Activated T-helper 9 cell treated with anti-CD3 and anti-CD28 coated beads, Interleukin-2, amount 50 U/mL, for 16 hours (primary cell): Measurements from ENCODE around the gene CSNK2B.
"Not testable (repeated sequence)": the region's sequence is repeated elsewhere in the genome, so short reads cannot be mapped to it uniquely, and the experiment has no call there.

Experiments used
- DNase-seq: peaks from one replicate; pipeline ENCODE4 v3.0.0-alpha.2; 2020; ENCODE audit warnings: low read depth

The CSNK2B gene

DNA sequence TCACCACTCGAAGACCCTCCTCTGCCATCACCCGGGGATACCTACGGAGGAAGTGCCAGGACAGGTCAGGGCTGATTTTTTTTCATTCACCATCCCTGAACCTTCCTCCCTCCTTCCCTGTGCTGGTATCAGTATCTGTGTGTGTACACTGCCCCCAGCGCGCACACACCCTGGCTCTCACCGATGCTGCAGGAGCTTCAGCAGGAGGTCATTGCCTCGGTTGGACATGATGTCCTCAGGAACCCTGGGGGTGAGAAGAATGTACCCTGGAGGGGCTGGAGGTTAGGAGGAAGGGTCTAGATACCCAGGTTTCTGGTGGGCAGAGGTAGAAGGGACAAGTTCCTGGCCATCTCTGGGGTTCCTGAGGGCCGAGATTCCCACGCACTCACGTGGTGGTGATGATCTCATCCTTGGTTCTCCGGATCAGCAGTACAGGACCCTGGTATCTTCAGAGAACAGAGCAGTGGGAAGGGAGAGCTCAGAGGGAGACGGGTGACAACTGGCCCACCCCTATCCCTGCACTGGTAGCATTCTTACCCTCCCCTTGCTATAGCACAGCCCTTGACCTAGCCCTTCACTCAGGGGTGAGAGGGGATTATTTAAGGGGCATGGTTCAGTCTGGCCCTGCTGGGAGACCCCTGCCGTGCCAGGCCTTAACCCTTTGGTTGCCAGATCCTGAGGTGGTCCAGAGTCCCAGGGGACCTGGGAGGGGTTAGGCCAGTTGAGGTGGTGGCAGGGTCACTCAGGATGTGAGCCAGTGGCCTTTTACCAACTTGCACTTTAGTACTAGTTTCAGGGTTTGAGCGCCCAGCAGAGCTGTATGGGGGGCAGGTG is 22.2 kb downstream of the CSNK2B start:
- DNase-seq, result no peak

DNA sequence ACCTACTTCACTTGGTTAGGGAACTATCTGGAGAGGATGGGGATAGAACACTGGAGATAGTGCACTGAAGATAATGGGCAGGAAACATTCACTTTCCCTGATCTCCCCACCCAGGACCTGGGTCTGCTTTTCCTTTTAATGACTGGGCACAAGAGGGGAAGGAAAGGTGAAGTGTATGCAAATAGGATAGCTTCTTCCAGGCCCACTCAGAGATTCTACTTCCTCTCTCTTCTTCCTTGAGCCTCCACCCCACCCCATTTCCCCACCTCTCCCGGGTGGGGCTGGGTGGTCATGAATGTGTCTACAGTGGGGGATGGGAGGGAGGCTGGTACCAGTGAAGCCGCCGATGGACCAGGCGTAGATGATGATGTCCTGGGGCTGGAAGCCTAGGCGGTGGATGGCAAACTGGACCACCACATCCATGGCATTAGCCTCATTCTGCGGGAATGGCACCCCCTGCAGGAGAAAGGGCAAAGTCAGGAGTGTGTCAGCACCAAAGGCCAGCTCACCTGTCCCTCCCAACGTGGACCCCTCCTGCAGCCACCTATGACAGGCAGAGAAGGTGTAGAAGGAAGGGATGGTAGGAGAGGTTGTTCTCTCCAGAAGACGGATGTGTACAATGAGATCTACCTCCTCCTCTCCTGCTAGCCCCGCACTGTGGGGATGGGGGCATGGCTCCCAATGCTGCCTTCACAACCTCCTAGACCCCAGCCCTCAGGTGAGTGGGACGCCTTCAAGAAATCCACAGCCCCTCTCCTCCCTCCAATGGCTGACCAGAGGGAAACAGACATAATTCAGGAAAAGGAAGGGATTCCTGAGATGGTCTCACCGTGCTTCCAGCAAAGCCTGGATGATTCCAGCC is 23.6 kb downstream of the CSNK2B start:
- DNase-seq, result no peak

DNA sequence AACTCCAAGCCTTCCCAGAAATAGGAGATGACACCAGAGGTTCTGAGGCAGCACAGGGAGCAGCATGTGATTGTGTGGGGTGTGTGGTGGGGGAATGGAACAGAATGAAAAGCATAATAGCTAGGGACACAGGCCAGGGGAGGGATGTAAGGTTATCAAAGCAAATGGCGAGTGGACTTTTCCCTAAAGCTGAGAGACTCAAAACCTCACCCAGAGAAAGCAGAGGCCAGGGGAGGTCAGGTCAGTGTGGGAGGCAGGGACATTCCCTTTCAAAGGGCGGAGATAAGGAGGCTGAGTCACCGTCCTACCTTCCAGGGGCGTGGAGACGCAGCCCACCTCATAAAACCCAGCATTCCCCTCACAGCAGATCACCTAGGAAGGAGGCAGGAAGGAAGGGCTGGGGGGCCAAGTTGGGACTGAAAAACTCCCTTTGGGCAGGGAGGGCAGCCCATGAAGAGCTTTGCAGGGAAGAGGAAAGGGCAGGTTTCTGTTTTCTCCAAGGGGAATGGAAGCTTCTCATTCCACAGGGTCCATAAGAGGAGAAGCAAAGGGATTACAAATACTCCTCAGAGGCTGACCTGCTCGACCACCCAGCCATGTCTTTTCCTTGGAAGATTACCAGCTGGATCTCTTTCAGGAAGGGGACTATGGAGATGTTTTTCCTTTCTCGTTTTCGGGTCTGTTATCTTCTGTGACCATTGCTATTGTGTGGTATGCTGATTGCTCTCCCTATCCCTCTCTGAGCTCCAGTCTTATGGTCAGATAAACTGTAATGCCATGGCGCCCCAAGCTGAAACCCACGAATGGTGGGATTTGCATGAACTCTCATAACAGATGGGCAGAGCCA is 24.6 kb downstream of the CSNK2B start:
- DNase-seq, result no peak

DNA sequence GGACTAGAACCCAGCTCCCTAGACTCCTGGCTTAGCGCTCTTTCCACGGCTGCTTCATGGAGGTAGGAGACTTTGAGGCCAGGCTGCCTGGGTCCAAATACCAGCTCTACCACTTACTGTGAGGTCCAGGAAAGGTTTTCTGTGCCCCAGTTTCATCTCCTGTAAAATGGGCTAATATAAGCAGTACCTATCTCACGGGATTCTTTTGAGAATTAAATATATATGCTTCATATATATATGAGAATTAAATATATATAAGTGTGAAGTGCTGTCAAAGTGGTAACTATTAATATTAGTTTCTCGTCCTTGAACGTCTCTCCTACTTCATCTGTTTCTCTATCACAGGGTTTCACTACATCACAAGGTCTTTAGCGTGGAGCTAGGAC is 25.2 kb downstream of the CSNK2B start:
- no peak for DNase-seq

DNA sequence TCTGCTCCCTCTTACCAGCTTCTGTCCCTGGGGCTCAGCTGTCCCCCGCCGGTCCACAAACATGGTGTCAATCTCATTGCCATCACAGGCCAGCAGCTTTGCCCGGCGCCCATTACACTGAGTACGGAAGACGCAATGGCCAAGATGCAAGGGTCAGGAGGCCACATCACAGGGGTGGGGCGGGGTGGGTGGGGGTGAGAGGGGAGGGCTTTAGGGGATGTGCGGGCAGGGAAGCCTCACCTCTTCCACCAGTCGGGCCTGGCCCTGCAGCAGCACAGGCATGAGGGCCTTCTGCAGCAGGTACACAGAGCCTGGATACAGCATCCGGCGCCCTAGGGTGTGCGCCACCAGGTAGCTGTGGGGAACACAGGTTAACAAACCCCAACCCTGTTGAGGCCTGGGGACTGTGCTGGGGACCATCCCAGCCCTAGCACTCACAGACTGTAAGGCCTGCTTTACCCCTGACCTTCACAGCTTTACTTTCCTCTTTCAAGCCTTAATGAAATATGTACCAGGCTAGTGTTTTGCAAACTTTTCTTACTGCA is 25.8 kb downstream of the CSNK2B start:
- DNase-seq, result no peak

DNA sequence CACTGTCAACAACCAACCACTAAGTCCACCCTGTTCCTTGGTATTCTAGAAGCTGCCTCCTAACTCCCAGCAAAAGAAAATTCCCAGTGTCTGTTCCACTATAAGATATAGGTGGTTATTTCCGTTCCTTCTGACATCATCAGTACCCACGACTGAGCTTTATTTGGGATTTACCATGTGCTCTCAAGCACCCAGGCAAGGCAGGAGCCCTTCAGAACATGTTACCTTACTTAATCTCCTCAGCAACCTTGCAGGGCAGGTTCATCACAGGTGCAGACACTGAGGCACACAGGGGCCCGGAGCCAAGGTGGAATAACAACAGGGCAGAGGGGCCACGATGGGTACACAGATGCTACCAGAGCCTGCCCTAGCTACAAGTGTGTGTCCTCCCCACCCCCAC is 26.5 kb downstream of the CSNK2B start:
- DNase-seq, result no peak

DNA sequence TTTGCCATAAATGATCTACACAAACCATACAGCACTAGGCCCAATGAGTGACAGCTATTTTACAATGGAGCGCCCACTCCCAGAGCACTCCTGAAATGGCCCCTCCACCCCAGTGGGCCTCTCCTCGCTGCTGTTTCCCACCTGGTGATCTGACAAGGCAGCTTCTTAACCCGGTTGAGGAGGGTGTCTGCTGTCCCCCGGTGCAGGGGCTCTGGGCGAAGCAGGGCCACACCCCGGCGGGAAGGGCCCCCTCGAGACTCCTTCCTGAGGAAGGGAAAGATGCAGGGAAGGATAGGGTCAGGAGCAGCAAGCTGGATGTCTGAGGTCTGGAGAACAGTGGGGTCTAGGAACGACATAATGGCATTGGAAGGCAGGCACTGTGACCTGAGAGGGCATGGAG is 27.0 kb downstream of the CSNK2B start:
- no peak for DNase-seq

DNA sequence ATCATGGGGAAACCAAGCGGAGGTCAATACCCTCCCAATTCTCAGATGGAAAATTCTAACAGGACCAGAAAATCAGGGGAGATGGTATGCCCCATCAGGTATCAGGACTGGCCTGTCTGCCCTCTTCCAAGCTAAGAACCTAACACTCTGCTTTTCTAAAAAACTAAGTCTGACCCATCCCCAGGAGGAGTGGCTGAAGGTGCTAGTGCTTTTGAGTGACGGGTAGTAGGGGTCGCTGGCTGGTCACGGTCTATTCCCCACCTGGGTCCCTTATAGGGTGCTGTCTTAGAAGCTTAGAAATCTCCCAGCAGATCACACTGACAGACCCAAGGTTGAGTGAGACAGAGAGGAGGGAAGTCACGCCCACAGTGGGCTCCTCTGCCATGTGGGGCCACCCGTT is 27.7 kb downstream of the CSNK2B start:
- DNase-seq, result no peak

DNA sequence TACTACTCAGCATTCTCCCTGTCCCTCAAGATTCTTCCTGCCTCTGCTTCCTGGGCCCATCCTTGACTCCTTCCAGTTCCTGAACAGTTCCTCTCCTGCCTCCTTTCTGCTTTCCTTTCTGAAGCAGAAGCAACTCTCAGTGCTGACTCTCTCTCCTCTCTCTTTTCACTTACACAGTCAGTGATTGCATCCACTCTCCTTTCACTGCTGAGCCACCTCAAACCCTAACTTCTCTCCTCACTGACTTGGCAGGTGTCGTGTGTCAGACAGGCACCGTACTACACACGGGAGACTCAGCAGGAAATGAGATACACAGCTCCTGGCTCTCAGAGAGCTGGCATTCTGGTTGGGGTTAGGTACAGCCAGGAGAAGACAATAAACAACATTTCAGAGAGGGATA is 31.7 kb downstream of the CSNK2B start:
- no peak for DNase-seq

DNA sequence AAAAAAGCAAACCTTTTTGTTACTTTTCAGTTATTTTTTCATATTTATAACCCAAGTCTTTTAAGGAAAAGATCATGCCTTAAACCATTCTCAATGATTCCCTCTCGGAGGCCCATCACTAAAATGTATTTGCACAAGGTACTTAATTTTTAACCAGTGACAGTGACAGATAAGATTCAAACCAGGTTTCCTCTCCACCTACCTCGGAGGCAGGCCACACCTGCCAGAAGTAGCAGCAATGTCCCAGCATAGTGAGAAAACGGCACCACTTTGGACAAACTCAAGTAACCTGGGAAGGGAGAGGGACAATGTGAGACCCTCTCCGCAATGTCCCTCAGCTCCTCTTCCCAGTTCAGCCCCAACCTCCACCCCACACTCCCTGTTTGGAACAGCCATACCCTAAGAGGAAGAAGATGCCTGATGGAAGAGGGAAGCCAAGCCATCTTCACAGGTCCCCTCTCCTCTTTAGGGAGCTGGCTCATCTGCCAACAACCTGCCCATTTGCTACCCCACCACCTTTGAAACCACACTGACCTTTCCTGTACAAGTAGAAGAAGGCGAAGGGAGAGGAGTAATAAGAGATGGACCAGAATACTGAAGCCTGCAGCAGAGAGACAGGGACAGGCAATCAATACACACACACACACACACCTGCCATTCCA is 35.0 kb downstream of the CSNK2B start:
- no peak for DNase-seq

DNA sequence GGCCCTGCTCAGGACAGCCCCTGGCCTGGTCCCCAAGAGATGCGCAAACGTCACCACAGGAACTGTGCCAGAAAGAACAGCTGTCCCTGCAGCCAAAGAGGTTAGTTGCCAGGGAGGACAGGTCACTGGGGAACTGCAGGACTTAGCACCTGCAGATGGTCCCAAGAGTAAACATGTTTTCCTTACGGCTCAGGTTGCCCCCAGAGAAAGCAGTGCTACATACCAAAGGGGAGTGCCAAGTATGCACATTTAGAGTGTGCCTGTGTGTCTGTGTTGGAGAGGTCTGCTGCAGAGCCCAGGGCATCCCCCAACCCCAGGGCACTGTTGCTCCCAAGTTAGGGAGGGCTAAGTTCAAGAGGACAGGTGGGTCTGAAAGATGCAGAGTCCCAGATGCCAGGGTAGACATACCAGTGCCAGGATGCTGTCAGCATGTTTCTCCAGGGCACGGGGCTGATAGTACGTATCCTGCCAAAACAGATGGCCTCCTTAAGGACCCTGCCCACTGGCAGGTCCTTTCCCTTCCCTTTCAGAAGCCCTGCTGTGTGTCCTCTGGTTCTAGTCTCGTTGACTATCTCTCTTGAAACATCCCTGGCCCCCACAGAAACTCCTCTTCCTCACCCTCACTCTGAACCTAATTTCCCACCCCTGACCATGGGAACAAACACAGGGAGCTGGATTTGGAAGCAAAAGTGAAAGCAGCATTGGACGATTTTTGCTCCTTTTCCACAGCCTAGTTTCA is 36.0 kb downstream of the CSNK2B start:
- no peak for DNase-seq

DNA sequence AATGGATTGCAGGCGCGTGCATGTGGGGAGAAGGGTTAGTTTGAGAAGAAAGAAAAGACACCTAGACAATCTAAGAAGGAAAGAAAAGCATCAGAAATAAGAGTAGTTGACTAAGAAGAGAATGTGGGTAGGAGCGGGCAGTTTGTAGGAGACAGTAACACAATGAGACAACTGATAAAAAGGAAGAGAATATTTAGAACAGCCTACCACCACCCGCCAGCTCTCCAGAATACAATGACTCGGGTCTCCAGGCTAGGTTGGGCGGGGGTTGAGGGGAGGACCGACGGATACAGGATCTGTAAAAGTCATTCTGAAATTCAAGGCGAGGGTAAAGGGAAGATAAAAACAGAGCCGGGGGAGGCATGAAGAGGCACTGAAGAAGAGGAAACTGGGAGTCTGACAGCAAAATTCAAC is 36.5 kb downstream of the CSNK2B start:
- no peak for DNase-seq

DNA sequence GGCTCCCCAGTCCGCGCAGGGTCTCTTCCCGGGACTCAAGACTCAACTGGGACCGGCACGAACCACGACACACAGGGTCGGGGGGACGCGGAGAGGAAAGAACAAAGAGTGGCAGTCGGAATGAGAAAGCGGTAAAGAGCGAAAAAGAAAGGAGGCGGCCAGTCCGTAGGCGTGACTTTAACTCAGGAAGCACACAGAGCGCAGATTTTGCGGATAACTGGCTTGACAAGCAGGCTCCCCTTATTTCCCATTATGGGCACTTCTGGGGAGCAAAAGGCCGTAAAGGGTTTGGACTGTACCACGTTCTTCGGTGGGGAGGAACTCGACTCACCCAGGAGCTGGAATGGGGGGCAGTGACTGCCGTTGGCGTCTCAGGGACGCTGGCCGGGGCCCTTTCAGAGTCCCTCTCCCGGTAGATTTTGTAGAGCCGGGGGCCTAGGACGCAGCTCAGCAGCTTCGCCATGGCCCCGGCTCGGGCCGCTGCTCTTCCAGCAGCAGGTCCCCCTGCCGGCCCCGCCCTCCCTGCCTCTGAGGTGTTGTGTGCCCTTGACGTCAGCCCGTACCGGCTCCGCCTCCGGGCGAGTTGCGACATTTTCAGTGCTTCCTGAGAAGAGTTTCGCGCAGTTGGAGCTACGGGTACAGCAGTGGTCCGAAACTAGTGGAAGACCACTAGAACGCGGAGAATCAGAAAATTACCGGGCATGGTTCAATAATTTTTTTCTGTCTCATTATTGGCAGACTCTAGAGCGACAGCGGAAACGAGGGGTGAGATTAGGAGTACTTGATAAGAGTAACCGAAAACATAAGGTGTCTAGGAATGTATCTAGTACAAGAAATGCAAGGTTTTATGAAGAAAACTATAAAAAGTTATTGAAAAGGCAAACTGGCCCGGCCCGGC is 37.2 kb downstream of the CSNK2B start, which contains the start of gene ABHD16A:
Gene ABHD16A (minus strand): TSS at position 506 of the 898 bp plus-strand sequence. CDS start 43 bp downstream, at position 463.
- peak; percentile 94 for DNase-seq

DNA sequence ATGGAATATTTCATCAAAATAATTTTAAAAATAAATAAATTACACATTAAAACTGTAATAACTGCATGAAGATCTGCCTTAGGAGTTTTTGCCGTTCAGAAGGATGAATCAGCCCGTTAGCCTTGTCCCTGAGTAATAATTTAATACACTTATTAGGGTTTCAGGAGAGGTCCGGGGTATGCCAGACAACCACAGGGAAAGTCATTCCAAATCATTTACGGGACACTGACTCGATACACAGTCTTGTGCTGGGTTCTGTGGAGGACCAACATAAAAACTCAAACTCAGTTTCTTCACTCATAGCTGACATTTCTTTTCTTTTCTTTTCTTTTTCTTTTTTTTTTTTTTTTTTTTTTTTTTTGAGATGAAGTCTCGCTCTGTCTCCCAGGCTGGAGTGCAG is 40.1 kb downstream of the CSNK2B start:
- DNase-seq, result no peak

DNA sequence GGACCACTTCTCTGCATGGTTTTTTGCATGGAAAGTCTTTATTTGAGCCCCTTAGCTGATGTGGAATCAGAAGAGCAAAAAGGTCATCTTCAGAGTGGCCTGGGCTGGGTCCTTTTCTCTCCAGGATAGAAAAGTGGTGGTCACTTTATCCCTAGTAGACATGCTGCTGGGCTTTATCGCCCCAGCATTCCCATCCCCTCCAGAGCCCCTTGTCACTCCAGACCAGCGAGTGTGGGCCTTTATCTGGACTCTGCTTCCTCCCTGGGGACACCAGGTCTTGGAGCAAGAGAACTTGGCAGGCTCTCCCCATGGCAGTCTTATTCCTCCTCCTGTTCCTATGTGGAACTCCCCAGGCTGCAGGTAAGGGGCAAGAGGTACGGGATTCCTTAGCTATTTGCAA is 40.7 kb downstream of the CSNK2B start, which contains the start of gene LY6G6F:
Gene LY6G6F (plus strand): TSS at position 268 of the 400 bp plus-strand sequence. CDS start 41 bp downstream, at position 309.
- DNase-seq, result no peak

DNA sequence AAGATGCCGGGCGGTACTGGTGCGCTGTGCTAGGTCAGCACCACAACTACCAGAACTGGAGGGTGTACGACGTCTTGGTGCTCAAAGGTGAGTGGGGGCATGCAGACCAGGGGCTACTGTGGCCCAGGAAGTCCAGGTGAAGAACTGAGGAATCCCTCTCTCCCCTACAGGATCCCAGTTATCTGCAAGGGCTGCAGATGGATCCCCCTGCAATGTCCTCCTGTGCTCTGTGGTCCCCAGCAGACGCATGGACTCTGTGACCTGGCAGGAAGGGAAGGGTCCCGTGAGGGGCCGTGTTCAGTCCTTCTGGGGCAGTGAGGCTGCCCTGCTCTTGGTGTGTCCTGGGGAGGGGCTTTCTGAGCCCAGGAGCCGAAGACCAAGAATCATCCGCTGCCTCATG is 41.8 kb downstream of the CSNK2B start:
- DNase-seq, result no peak

DNA sequence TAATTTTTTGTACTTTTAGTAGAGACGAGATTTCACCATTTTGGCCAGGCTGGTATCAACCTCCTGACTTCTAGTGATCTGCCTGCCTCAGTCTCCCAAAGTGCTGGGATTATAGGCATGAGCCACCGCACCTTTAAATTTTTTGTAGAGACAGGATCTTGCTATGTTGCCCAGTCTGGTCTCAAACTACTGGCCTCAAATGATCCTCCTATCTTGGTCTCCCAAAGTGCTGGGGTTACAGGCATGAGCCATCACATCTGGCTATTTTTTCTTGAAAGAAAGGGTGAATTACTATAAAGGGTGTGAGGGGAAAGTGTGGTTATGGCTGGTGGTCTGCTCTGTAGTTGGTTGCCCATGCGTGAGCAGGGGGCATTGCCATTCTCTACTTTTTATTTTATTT is 42.3 kb downstream of the CSNK2B start:
- DNase-seq, result no peak

DNA sequence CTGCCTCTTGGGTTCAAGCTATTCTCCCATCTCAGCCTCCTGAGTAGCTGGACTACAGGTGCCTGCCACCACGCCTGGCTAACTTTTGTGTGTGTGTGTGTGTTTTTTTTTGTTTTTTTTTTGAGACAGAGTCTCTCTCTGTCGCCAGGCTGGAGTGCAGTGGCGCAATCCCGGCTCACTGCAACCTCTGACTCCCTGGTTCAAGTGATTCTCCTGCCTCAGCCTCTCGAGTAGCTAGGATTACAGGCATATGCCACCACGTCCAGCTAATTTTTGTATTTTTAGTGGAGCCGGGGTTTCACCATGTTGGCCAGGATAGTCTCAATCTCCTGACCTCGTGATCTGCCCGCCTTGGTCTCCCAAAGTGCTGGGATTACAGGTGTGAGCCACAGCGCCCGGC is 43.3 kb downstream of the CSNK2B start:
- not testable (repeated sequence) for DNase-seq

DNA sequence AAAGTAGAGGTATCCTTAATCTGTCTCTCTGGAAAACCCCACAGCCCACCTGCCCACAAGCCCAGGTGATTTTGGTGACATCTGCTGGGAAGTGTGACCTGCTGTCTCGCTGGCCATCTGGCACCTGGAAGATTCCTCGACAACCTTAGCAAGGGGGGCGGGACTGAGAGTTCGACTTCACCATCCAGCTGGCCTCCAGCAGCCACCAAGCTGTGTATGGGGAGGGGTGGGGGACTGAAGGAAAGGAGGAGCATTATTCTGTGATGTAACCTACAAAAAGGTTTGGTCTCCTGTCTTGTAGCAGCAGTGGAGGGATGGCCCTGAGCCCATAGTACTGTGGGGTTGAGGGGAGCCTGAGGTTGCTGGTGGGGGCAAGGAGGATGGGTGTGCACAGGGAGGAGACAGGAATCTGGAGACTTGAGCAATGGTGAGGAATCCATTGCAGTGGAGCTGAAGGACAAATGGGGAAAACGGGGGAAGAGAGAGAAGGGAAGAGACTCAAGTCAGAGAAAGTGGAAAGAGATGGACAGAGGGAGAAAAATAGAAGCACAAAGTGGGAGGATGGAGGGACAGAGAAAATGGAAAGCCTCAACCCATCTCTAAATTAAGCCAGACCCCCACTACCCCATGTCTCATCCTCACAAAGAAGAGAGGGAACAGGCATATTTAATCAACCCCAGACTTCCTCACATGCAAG is 44.8 kb downstream of the CSNK2B start:
- no peak for DNase-seq
